Lung microvascular endothelial cell (primary cell): ENCODE data around the gene KIAA0319L. TPM values are rescaled to one million over a fixed set of nuclear protein-coding genes. Genes with fewer than 3 reads are reported as not detected.
A peak's percentile ranks its signal among the peaks of the same experiment; 100 is the strongest.

Experiments used
- DNase-seq, 2 donors: peaks; one replicate each; pipeline versions ENCODE4 v3.0.0 to v3.0.0-alpha.2; 2010; ENCODE audit warnings: low read depth in 2 of 2
- total RNA-seq: library from RNA; depleted of rRNA; stranded (reverse); fragments of >200 nt; gene quantifications from 2 replicates; pipeline ENCODE4 v1.2.1, GENCODE V29; 2014

KIAA0319L gene
- total RNA-seq, 1 donor from 2014 or later, result 31.5 TPM

DNA sequence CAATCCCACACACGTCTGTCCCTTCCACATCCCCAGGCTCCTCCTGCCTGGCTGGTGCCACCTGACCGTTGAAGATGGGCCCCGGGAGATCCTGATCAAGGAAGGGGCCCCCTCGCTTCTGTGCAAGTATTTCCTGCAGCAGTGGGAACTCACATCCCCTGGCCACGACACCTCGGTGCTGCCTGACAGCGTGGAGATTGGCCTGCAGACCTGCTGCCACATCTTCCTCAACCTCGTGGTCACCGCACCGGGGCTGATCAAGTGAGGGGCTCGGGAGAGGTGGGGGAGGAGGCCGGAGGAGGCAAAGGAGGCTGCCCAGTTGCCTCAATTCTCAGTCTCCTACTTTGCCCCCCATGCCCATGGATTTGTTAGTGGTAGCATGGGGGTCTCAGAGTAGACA lies 6.0 kb upstream of the KIAA0319L start:
- no peak for DNase-seq

DNA sequence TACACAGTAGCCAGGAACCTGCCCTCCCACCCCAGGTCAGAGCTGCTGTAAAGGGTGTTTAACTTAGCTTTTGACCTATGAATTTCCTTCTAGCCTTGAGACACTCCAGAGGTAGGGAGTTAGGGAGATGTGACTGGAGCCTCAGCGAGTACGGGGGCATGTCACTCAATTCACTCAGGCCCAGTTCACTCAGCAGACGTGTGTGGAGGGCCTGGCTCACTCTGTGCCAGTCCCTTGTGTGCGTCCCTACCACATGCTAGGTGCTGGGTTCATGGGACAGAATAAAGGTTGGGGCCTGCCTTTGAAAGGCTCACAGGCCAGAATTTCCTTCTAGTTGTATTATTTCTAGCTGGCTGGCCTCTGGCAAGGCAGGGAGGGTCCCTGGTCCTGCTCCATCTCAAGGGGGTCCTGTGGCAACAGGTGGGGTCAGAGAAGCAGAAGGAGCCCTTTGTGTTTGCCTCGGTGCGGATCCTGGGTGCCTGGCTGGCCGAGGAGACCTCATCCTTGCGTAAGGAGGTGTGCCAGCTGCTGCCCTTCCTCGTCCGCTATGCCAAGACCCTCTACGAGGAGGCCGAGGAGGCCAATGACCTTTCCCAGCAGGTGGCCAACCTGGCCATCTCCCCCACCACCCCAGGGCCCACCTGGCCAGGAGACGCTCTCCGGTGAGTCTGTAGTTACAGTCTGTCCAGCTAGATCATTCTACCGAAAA lies 4.9 kb upstream of the KIAA0319L start:
- no peak for DNase-seq

GRCh38 chr1:35561297-35561971 lies 4.2 kb upstream of the KIAA0319L start:
- DNase-seq, result no peak

DNA sequence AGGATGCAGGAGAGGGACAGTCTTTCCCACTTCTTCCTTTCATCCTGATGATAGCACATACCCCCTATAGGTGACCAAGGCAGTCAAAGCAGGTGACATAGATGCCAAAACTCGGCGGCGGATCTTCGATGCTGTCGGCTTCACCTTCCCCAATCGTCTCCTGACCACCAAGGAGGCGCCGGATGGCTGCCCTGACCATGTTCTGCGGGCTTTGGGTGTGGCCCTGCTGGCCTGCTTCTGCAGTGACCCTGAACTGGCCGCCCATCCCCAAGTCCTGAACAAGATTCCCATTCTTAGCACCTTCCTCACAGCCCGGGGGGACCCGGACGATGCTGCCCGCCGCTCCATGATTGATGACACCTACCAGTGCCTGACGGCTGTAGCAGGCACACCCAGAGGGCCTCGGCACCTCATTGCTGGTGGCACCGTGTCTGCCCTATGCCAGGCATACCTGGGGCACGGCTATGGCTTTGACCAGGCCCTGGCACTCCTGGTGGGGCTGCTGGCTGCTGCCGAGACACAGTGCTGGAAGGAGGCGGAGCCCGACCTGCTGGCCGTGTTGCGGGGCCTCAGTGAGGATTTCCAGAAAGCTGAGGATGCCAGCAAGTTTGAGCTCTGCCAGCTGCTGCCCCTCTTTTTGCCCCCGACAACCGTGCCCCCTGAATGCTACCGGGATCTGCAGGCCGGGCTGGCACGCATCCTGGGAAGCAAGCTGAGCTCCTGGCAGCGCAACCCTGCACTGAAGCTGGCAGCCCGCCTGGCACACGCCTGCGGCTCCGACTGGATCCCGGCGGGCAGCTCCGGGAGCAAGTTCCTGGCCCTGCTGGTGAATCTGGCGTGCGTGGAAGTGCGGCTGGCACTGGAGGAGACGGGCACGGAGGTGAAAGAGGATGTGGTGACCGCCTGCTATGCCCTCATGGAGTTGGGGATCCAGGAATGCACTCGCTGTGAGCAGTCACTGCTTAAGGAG lies 3.3 kb upstream of the KIAA0319L start:
- DNase-seq, result no peak

GRCh38 chr1:35559317-35559944 lies 2.2 kb upstream of the KIAA0319L start:
- no peak for DNase-seq

GRCh38 chr1:35558374-35559316 lies 1.4 kb upstream of the KIAA0319L start:
- DNase-seq, result no peak

GRCh38 chr1:35557611-35558373 lies 589 bp upstream of the KIAA0319L start, which contains the start of gene NCDN:
TSS of gene NCDN (plus strand) at chr1:35557799. CDS start at chr1:35558191, 392 bp downstream.
- peak; percentile 98 to 99 for DNase-seq

DNA sequence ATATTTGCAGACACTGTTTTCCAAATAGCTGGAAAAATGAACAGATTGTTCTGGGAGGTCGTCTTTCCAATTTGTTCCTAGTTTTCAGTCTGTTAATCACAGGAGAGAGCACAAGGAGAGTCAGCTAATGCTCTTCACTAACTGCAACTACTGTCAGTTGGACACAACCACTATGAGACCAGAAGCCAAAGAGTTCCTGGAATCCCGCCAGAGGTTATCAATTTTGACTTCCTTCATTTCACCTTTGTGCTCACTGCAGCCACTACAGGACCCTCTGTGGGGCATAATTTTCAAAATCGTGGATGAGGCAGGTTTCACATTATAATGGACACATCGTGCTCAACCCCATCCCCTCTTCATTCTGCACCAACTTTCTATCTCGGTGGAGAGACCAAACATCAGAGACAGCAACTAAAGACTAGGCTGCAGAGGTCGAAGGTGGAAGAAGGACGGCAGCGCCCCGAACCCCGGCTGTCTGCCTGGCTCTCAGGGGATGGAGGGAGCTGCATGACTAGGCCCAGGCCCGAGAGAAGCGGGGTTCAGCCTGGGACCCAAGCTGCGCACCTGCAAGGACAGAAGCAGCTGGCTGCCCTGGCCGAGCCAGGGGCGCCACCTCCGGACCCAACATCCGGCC lies 602 bp downstream of the KIAA0319L start:
- DNase-seq, result peak in 1 of 2 donors; percentile 52

DNA sequence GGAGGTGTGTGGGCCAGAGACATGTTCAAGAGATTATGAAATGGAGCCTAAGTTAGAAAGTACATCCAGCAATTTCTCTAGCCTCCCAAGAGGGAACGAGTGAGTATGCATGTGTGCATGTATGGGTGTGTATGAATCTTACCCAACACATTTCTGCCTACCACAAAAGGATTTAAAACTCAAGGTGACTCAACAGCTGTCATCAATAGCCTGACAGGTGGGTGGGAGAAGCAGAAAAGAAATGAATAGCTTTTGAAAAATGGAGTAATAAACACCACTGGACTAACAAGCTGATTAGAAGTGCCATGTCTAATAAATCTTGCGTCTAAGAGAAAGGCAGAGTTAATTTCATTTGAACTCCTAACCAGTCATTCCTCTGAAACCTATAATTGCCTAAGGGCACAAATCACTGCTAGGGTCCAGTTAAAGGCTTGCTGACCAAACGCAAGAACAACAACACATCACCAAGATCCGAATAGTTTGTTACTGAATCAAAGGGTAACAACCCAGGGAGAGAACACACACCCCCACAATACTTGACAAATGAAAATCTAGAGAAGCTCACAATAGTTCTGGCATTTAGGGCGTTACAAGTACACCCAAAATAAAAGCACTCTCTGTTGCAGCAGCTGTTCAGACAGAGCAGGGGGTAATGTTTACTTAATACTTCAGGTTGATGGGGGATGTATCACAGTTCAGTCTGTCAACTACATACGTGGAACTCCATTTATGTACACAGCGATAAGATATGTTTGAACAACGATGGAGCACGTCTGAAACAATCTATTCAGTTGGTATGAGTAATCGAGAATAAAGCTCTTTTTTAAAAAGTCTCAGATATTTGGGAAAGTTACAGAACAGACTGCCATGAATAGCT lies 1.4 kb downstream of the KIAA0319L start:
- no peak for DNase-seq

DNA sequence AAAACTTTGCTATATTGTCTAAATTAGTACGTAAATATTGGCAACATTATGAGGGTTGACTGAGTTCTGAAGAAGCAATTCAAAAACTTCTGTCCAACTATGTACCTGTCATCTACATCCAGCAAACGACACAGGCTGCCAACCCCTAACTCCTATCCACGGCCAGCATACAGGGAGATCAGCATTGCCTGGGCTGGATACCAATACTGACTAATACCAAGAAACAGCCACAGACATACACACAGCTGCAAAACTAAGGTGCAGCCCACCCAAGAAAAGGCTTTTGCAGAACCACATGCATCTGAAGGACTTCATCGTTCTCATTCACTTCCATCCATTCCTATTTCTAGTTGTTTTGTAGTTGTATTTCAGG lies 2.0 kb downstream of the KIAA0319L start:
- no peak for DNase-seq

GRCh38 chr1:35554266-35555211 lies 2.7 kb downstream of the KIAA0319L start:
- DNase-seq, result peak; percentile 51 to 62

GRCh38 chr1:35553851-35554250 lies 3.4 kb downstream of the KIAA0319L start:
- DNase-seq, result no peak

- no peak for DNase-seq
These were observed 10.6 kb downstream of the KIAA0319L start for GRCh38 chr1:35546614-35547013.

- peak; percentile 46 to 55 for DNase-seq
These were observed 12.2 kb downstream of the KIAA0319L start for GRCh38 chr1:35544976-35545375.

- peak in 1 of 2 donors; percentile 34 for DNase-seq
These were observed 17.4 kb downstream of the KIAA0319L start for GRCh38 chr1:35539824-35540261.

GRCh38 chr1:35539073-35539823 lies 18.0 kb downstream of the KIAA0319L start:
- DNase-seq, result peak; percentile 29 to 64
